Measurements from ENCODE around the gene IL4I1.

IL4I1 gene

GRCh38 chr19:49849433-49850220, 47.1 kb downstream of the IL4I1 start:
- H3K27me3 ChIP-seq (replicated peaks in 2 of 5; ENCODE audit: control insufficient read depth in 4 of 5, insufficient read depth in 5 of 5, low read length in 4 of 5): no peaks in the 10 kb centered on the region
- H3K27ac ChIP-seq (ENCODE audit: insufficient read depth in 1 of 2, low read depth in 1 of 2, low read length in 2 of 2, poor library complexity in 1 of 2, severe bottlenecking in 2 of 2): peak overlapping the region in 1 of 2 experiments; percentile 93
- no peak for DNase-seq
- H3K4me1 ChIP-seq (ENCODE audit: control extremely low read depth in 1 of 4, control insufficient read depth in 4 of 4, insufficient read depth in 4 of 4, low read length in 3 of 4): peaks cover 7 to 38% (median 29%) of the 10 kb centered on the region in 4 experiments
- peaks cover 0 to 5% (median 2%) of the 10 kb centered on the region in 4 experiments for H3K36me3 ChIP-seq (ENCODE audit: control insufficient read depth in 4 of 4, insufficient read depth in 4 of 4, low read length in 3 of 4)
- ChIA-PET CTCF (interaction anchor here (1.1 to 2.7 kb wide), 5 partner anchors 15 to 80 kb away, joined by 3 to 11 read pairs (median 4); no protein-coding TSS in a partner anchor), POLR2A (interaction anchor here (0.6 to 2.1 kb wide), 3 partner anchors 18 to 83 kb away, joined by 3 to 9 read pairs (median 3); partner anchors contain the start of genes FUZ and PNKP)
- H3K9me3 ChIP-seq (ENCODE audit: control extremely low read depth in 1 of 5, control insufficient read depth in 4 of 5, insufficient read depth in 2 of 5, low read depth in 1 of 5, low read length in 4 of 5): peaks cover 0 to 6% (median 0%) of the 10 kb centered on the region in 5 experiments
- peak overlapping the region in 5 of 7 experiments; percentile 77 to 89 (median 84) for H3K4me3 ChIP-seq (ENCODE audit: control insufficient read depth in 1 of 7, extremely low read depth in 1 of 7, insufficient read depth in 4 of 7, low read depth in 2 of 7, low read length in 6 of 7)
- whole genome bisulfite sequencing (ENCODE audit: insufficient coverage): 93% methylated on average over 15 of the region's 15 CpGs

GRCh38 chr19:49848938-49849337, 47.7 kb downstream of the IL4I1 start:
- peaks cover 7 to 38% (median 29%) of the 10 kb centered on the region in 4 experiments for H3K4me1 ChIP-seq (ENCODE audit: control extremely low read depth in 1 of 4, control insufficient read depth in 4 of 4, insufficient read depth in 4 of 4, low read length in 3 of 4)

GRCh38 chr19:49847731-49848696, 48.7 kb downstream of the IL4I1 start:
- peaks cover 7 to 34% (median 29%) of the 10 kb centered on the region in 4 experiments for H3K4me1 ChIP-seq (ENCODE audit: control extremely low read depth in 1 of 4, control insufficient read depth in 4 of 4, insufficient read depth in 4 of 4, low read length in 3 of 4)
- peak; percentile 70 to 90 (median 85) for DNase-seq
- H3K27ac ChIP-seq (ENCODE audit: insufficient read depth in 1 of 2, low read depth in 1 of 2, low read length in 2 of 2, poor library complexity in 1 of 2, severe bottlenecking in 2 of 2): no peak overlapping the region
- peaks cover 0 to 6% (median 0%) of the 10 kb centered on the region in 5 experiments for H3K9me3 ChIP-seq (ENCODE audit: control extremely low read depth in 1 of 5, control insufficient read depth in 4 of 5, insufficient read depth in 2 of 5, low read depth in 1 of 5, low read length in 4 of 5)
- 81% methylated on average over 8 of the region's 10 CpGs for WGBS (ENCODE audit: insufficient coverage)
- H3K27me3 ChIP-seq (replicated peaks in 2 of 5; ENCODE audit: control insufficient read depth in 4 of 5, insufficient read depth in 5 of 5, low read length in 4 of 5): no peaks in the 10 kb centered on the region
- CTCF ChIA-PET: interaction anchor here (0.6 to 1.6 kb wide), 6 partner anchors 12 to 84 kb away, joined by 3 to 5 read pairs (median 3); no protein-coding TSS in a partner anchor
- no peaks in the 10 kb centered on the region for H3K36me3 ChIP-seq (ENCODE audit: control insufficient read depth in 4 of 4, insufficient read depth in 4 of 4, low read length in 3 of 4)
- POLR2A ChIA-PET: no interaction called here
- no peak overlapping the region for H3K4me3 ChIP-seq (ENCODE audit: control insufficient read depth in 1 of 7, extremely low read depth in 1 of 7, insufficient read depth in 4 of 7, low read depth in 2 of 7, low read length in 6 of 7)

More at GRCh38 chr19:49848938-49849337, 47.7 kb downstream of the IL4I1 start:
- no peak overlapping the region for H3K27ac ChIP-seq (ENCODE audit: insufficient read depth in 1 of 2, low read depth in 1 of 2, low read length in 2 of 2, poor library complexity in 1 of 2, severe bottlenecking in 2 of 2)
- POLR2A ChIA-PET: no interaction called here
- H3K27me3 ChIP-seq (replicated peaks in 2 of 5; ENCODE audit: control insufficient read depth in 4 of 5, insufficient read depth in 5 of 5, low read length in 4 of 5): no peaks in the 10 kb centered on the region
- CTCF ChIA-PET: interaction anchor here (1.1 to 2.7 kb wide), 4 partner anchors 15 to 41 kb away, joined by 3 to 11 read pairs (median 5); no protein-coding TSS in a partner anchor
- no peak overlapping the region for H3K4me3 ChIP-seq (ENCODE audit: control insufficient read depth in 1 of 7, extremely low read depth in 1 of 7, insufficient read depth in 4 of 7, low read depth in 2 of 7, low read length in 6 of 7)
- H3K36me3 ChIP-seq (ENCODE audit: control insufficient read depth in 4 of 4, insufficient read depth in 4 of 4, low read length in 3 of 4): no peaks in the 10 kb centered on the region
- DNase-seq: no peak
- peaks cover 0 to 6% (median 0%) of the 10 kb centered on the region in 5 experiments for H3K9me3 ChIP-seq (ENCODE audit: control extremely low read depth in 1 of 5, control insufficient read depth in 4 of 5, insufficient read depth in 2 of 5, low read depth in 1 of 5, low read length in 4 of 5)
- 100% methylated on average over 1 of the region's 3 CpGs for WGBS (ENCODE audit: insufficient coverage)

GRCh38 chr19:49846408-49846807, 50.3 kb downstream of the IL4I1 start:
- Histone ChIP-seq H3K9me3 (ENCODE audit: control extremely low read depth in 1 of 5, control insufficient read depth in 4 of 5, insufficient read depth in 2 of 5, low read depth in 1 of 5, low read length in 4 of 5) (peaks cover 0 to 6% (median 0%) of the 10 kb centered on the region in 5 experiments), H3K4me3 (ENCODE audit: control insufficient read depth in 1 of 7, extremely low read depth in 1 of 7, insufficient read depth in 4 of 7, low read depth in 2 of 7, low read length in 6 of 7) (no peak overlapping the region), H3K4me1 (ENCODE audit: control extremely low read depth in 1 of 4, control insufficient read depth in 4 of 4, insufficient read depth in 4 of 4, low read length in 3 of 4) (peaks cover 3 to 23% (median 18%) of the 10 kb centered on the region in 4 experiments), H3K36me3 (ENCODE audit: control insufficient read depth in 4 of 4, insufficient read depth in 4 of 4, low read length in 3 of 4) (no peaks in the 10 kb centered on the region), H3K27ac (ENCODE audit: insufficient read depth in 1 of 2, low read depth in 1 of 2, low read length in 2 of 2, poor library complexity in 1 of 2, severe bottlenecking in 2 of 2) (no peak overlapping the region), H3K27me3 (replicated peaks in 2 of 5; ENCODE audit: control insufficient read depth in 4 of 5, insufficient read depth in 5 of 5, low read length in 4 of 5) (no peaks in the 10 kb centered on the region)
- ChIA-PET CTCF (interaction anchor here (1.1 kb wide), 1 partner anchor 19 kb away, joined by 3 read pairs; no protein-coding TSS in a partner anchor), POLR2A (no interaction called here)
- WGBS (ENCODE audit: insufficient coverage): 84% methylated on average over 2 of the region's 5 CpGs
- no peak for DNase-seq

GRCh38 chr19:49845414-49845813, 51.3 kb downstream of the IL4I1 start:
- peaks cover 0 to 6% (median 0%) of the 10 kb centered on the region in 5 experiments for H3K9me3 ChIP-seq (ENCODE audit: control extremely low read depth in 1 of 5, control insufficient read depth in 4 of 5, insufficient read depth in 2 of 5, low read depth in 1 of 5, low read length in 4 of 5)
- no peak for DNase-seq
- ChIA-PET POLR2A (no interaction called here), CTCF (interaction anchor here (1.4 kb wide), 1 partner anchor 35 kb away, joined by 3 read pairs; no protein-coding TSS in a partner anchor)
- peaks cover 0 to 7% (median 7%) of the 10 kb centered on the region in 4 experiments for H3K36me3 ChIP-seq (ENCODE audit: control insufficient read depth in 4 of 4, insufficient read depth in 4 of 4, low read length in 3 of 4)
- WGBS (ENCODE audit: insufficient coverage): 86% methylated on average over 3 of the region's 3 CpGs
- H3K4me3 ChIP-seq (ENCODE audit: control insufficient read depth in 1 of 7, extremely low read depth in 1 of 7, insufficient read depth in 4 of 7, low read depth in 2 of 7, low read length in 6 of 7): no peak overlapping the region
- peaks cover 3 to 21% (median 16%) of the 10 kb centered on the region in 4 experiments for H3K4me1 ChIP-seq (ENCODE audit: control extremely low read depth in 1 of 4, control insufficient read depth in 4 of 4, insufficient read depth in 4 of 4, low read length in 3 of 4)
- H3K27me3 ChIP-seq (replicated peaks in 2 of 5; ENCODE audit: control insufficient read depth in 4 of 5, insufficient read depth in 5 of 5, low read length in 4 of 5): no peaks in the 10 kb centered on the region
- H3K27ac ChIP-seq (ENCODE audit: insufficient read depth in 1 of 2, low read depth in 1 of 2, low read length in 2 of 2, poor library complexity in 1 of 2, severe bottlenecking in 2 of 2): no peak overlapping the region

GRCh38 chr19:49844138-49845095, 52.3 kb downstream of the IL4I1 start:
- 94% methylated on average over 17 of the region's 18 CpGs for WGBS (ENCODE audit: insufficient coverage)
- no peaks in the 10 kb centered on the region for H3K27me3 ChIP-seq (replicated peaks in 2 of 5; ENCODE audit: control insufficient read depth in 4 of 5, insufficient read depth in 5 of 5, low read length in 4 of 5)
- no peak overlapping the region for H3K4me3 ChIP-seq (ENCODE audit: control insufficient read depth in 1 of 7, extremely low read depth in 1 of 7, insufficient read depth in 4 of 7, low read depth in 2 of 7, low read length in 6 of 7)
- no peak for DNase-seq
- peaks cover 5 to 13% (median 11%) of the 10 kb centered on the region in 4 experiments for H3K36me3 ChIP-seq (ENCODE audit: control insufficient read depth in 4 of 4, insufficient read depth in 4 of 4, low read length in 3 of 4)
- peaks cover 3 to 14% (median 11%) of the 10 kb centered on the region in 4 experiments for H3K4me1 ChIP-seq (ENCODE audit: control extremely low read depth in 1 of 4, control insufficient read depth in 4 of 4, insufficient read depth in 4 of 4, low read length in 3 of 4)
- peaks cover 0 to 6% (median 0%) of the 10 kb centered on the region in 5 experiments for H3K9me3 ChIP-seq (ENCODE audit: control extremely low read depth in 1 of 5, control insufficient read depth in 4 of 5, insufficient read depth in 2 of 5, low read depth in 1 of 5, low read length in 4 of 5)
- no peak overlapping the region for H3K27ac ChIP-seq (ENCODE audit: insufficient read depth in 1 of 2, low read depth in 1 of 2, low read length in 2 of 2, poor library complexity in 1 of 2, severe bottlenecking in 2 of 2)
- CTCF ChIA-PET: interaction anchor here (1.2 to 1.4 kb wide), 3 partner anchors 25 to 34 kb away, joined by 3 to 4 read pairs (median 3); partner anchors contain the start of gene FUZ
- POLR2A ChIA-PET: no interaction called here

Measured in common myeloid progenitor, CD34-positive (primary cell).